ENCODE data around the gene CHRNB4. TPM values are rescaled to one million over a fixed set of nuclear protein-coding genes. Genes with fewer than 3 reads are reported as not detected.
A peak's percentile ranks its signal among the peaks of the same experiment; 100 is the strongest.

The CHRNB4 gene
- total and polyA plus RNA-seq, 2 donors (not counting 1 experiment from before 2014, with no cell fraction given) = not detected

- H3K9ac ChIP-seq (ENCODE audit: insufficient read depth, low read length) = no peak overlapping the region
- no peaks in the 10 kb centered on the region for H3K4me1 ChIP-seq (ENCODE audit: control insufficient read depth, extremely low read depth, insufficient read depth, low read length)
- no peaks in the 10 kb centered on the region for H3K36me3 ChIP-seq (ENCODE audit: control insufficient read depth, insufficient read depth, low read length)
- H3K9me3 ChIP-seq (ENCODE audit: control insufficient read depth, insufficient read depth, low read depth, low read length) = no peaks in the 10 kb centered on the region
- no peaks in the 10 kb centered on the region for H3K79me2 ChIP-seq (ENCODE audit: control insufficient read depth, insufficient read depth, low read length)
- TF ChIP-seq CTCF (conservative IDR thresholded peaks at IDR 0.05 in 1 of 2, IDR thresholded peaks at IDR 0.05 in 1 of 2; ENCODE audit: low read depth in 1 of 2, low read length in 2 of 2) (no peak), EZH2 (IDR thresholded peaks at IDR 0.05; ENCODE audit: low read length, missing control alignments) (no peak)
- no peaks in the 10 kb centered on the region for H4K20me1 ChIP-seq (ENCODE audit: control insufficient read depth, extremely low read depth, insufficient read depth, low read length)
- H3K27ac ChIP-seq (ENCODE audit: insufficient read depth, low read length) = no peak overlapping the region
- peak overlapping the region in 2 of 4 experiments; percentile 8 to 32 for H3K4me3 ChIP-seq (replicated peaks in 1 of 4; ENCODE audit: control extremely low read depth in 1 of 4, insufficient read depth in 1 of 4, low read depth in 3 of 4, low read length in 4 of 4)
- no peak overlapping the region for H3K4me2 ChIP-seq (ENCODE audit: extremely low read depth, insufficient read depth, low read length)
- H2AFZ ChIP-seq (ENCODE audit: low read length) = no peak overlapping the region
- no peak for DNase-seq (ENCODE audit: low read depth in 2 of 2)
- peaks cover 3% of the 10 kb centered on the region for H3K27me3 ChIP-seq (ENCODE audit: control insufficient read depth, insufficient read depth, low read length)
Measured at GRCh38 chr15:78640527-78641101, 396 bp downstream of the CHRNB4 start.

- H3K9me3 ChIP-seq (ENCODE audit: control insufficient read depth, insufficient read depth, low read depth, low read length) = no peaks in the 10 kb centered on the region
- no peak overlapping the region for H3K27ac ChIP-seq (ENCODE audit: insufficient read depth, low read length)
- peaks cover 3% of the 10 kb centered on the region for H3K27me3 ChIP-seq (ENCODE audit: control insufficient read depth, insufficient read depth, low read length)
- H4K20me1 ChIP-seq (ENCODE audit: control insufficient read depth, extremely low read depth, insufficient read depth, low read length) = no peaks in the 10 kb centered on the region
- no peaks in the 10 kb centered on the region for H3K79me2 ChIP-seq (ENCODE audit: control insufficient read depth, insufficient read depth, low read length)
- no peak overlapping the region for H3K4me2 ChIP-seq (ENCODE audit: extremely low read depth, insufficient read depth, low read length)
- DNase-seq (ENCODE audit: low read depth in 2 of 2) = peak; percentile 13 to 38
- H3K36me3 ChIP-seq (ENCODE audit: control insufficient read depth, insufficient read depth, low read length) = no peaks in the 10 kb centered on the region
- H3K4me1 ChIP-seq (ENCODE audit: control insufficient read depth, extremely low read depth, insufficient read depth, low read length) = no peaks in the 10 kb centered on the region
- TF ChIP-seq CTCF (conservative IDR thresholded peaks at IDR 0.05 in 1 of 2, IDR thresholded peaks at IDR 0.05 in 1 of 2; ENCODE audit: low read depth in 1 of 2, low read length in 2 of 2) (peak; percentile 54 to 60), EZH2 (IDR thresholded peaks at IDR 0.05; ENCODE audit: low read length, missing control alignments) (no peak)
- no peak overlapping the region for H3K4me3 ChIP-seq (replicated peaks in 1 of 4; ENCODE audit: control extremely low read depth in 1 of 4, insufficient read depth in 1 of 4, low read depth in 3 of 4, low read length in 4 of 4)
- no peak overlapping the region for H3K9ac ChIP-seq (ENCODE audit: insufficient read depth, low read length)
- no peak overlapping the region for H2AFZ ChIP-seq (ENCODE audit: low read length)
Measured at GRCh38 chr15:78638658-78639314, 2.2 kb downstream of the CHRNB4 start.

- no peak overlapping the region for H3K27ac ChIP-seq (ENCODE audit: insufficient read depth, low read length)
- no peaks in the 10 kb centered on the region for H3K4me1 ChIP-seq (ENCODE audit: control insufficient read depth, extremely low read depth, insufficient read depth, low read length)
- H3K4me3 ChIP-seq (replicated peaks in 1 of 4; ENCODE audit: control extremely low read depth in 1 of 4, insufficient read depth in 1 of 4, low read depth in 3 of 4, low read length in 4 of 4) = no peak overlapping the region
- H3K79me2 ChIP-seq (ENCODE audit: control insufficient read depth, insufficient read depth, low read length) = no peaks in the 10 kb centered on the region
- no peak for TF ChIP-seq CTCF (conservative IDR thresholded peaks at IDR 0.05 in 1 of 2, IDR thresholded peaks at IDR 0.05 in 1 of 2; ENCODE audit: low read depth in 1 of 2, low read length in 2 of 2)
- TF ChIP-seq EZH2 (IDR thresholded peaks at IDR 0.05; ENCODE audit: low read length, missing control alignments) = no peak
- no peaks in the 10 kb centered on the region for H3K36me3 ChIP-seq (ENCODE audit: control insufficient read depth, insufficient read depth, low read length)
- no peaks in the 10 kb centered on the region for H3K9me3 ChIP-seq (ENCODE audit: control insufficient read depth, insufficient read depth, low read depth, low read length)
- H3K4me2 ChIP-seq (ENCODE audit: extremely low read depth, insufficient read depth, low read length) = no peak overlapping the region
- H2AFZ ChIP-seq (ENCODE audit: low read length) = no peak overlapping the region
- H3K9ac ChIP-seq (ENCODE audit: insufficient read depth, low read length) = no peak overlapping the region
- H3K27me3 ChIP-seq (ENCODE audit: control insufficient read depth, insufficient read depth, low read length) = peaks cover 3% of the 10 kb centered on the region
- DNase-seq (ENCODE audit: low read depth in 2 of 2) = no peak
- no peaks in the 10 kb centered on the region for H4K20me1 ChIP-seq (ENCODE audit: control insufficient read depth, extremely low read depth, insufficient read depth, low read length)
Measured at GRCh38 chr15:78637776-78638435, 3.1 kb downstream of the CHRNB4 start.

Data from fibroblast of lung (primary cell).